Suprapubic skin (tissue), 4 donors: ENCODE data around the gene AMBRA1. TPM values are rescaled to one million over a fixed set of nuclear protein-coding genes. Genes with fewer than 3 reads are reported as not detected.

ENCODE experiments used
- DNase-seq, 2 donors: peaks; one replicate each; pipeline ENCODE4 v3.0.0-alpha.2; 2019; ENCODE audit warnings: low spot score in 2 of 2
- H3K27ac ChIP-seq: fragments of 200-600 bp; sonication (generic); one replicate; pipeline ENCODE4 v1.5.1; 2019
- H3K27me3 ChIP-seq: fragments of 200-600 bp; sonication (generic); one replicate; pipeline ENCODE4 v1.5.1; 2019
- H3K36me3 ChIP-seq: fragments of 200-600 bp; sonication (generic); one replicate; pipeline ENCODE4 v1.5.1; 2019
- H3K4me1 ChIP-seq: fragments of 200-600 bp; sonication (generic); one replicate; pipeline ENCODE4 v1.5.1; 2019
- H3K4me3 ChIP-seq: fragments of 200-600 bp; sonication (generic); one replicate; pipeline ENCODE4 v1.5.1; 2019; ENCODE audit warnings: mild to moderate bottlenecking
- H3K9me3 ChIP-seq: fragments of 200-600 bp; sonication (generic); one replicate; pipeline ENCODE4 v1.5.1; 2019
- EP300 ChIP-seq: sonication (generic); formaldehyde crosslinking; IDR thresholded peaks from one replicate; pipeline ENCODE4 v1.6.1; 2017; ENCODE audit warnings: antibody characterized with exemption
- POLR2A ChIP-seq, 2 donors: fragments of 450-650 bp; IDR thresholded peaks; one replicate each; pipeline ENCODE4 v1.6.1; 2017; ENCODE audit warnings: antibody characterized with exemption in 2 of 2, mild to moderate bottlenecking in 2 of 2, moderate library complexity in 2 of 2
- POLR2AphosphoS5 ChIP-seq, 3 donors: sonication (generic); formaldehyde crosslinking; IDR thresholded peaks; one replicate each; pipeline ENCODE4 v1.6.1; 2017; ENCODE audit warnings: antibody characterized with exemption in 3 of 3
- WGBS: methylation state at CpG from one replicate; pipeline ENCODE4 v1.1.5; 2018; 5-methylcytosine and 5-hydroxymethylcytosine counted together
- total RNA-seq, 4 donors: library from RNA; depleted of rRNA; stranded (reverse); fragments of >200 nt; gene quantifications; one replicate each; pipeline ENCODE4 v1.1.0, GENCODE V29; 2016
- TF ChIP-seq, protein P1 (sequence below), 2 donors: fragments of 200-600 bp in 1 of 2; fragments of 450-650 bp in 1 of 2; sonication (generic) in 1 of 2; IDR thresholded peaks; one replicate each; pipeline ENCODE4 v1.5.1; 2016 to 2019; ENCODE audit warnings: antibody characterized with exemption in 2 of 2, mild to moderate bottlenecking in 1 of 2, moderate library complexity in 1 of 2

The AMBRA1 gene
- total RNA-seq, 4 donors from 2014 or later: 38.6 to 63.2 (median 45.6) TPM

DNA sequence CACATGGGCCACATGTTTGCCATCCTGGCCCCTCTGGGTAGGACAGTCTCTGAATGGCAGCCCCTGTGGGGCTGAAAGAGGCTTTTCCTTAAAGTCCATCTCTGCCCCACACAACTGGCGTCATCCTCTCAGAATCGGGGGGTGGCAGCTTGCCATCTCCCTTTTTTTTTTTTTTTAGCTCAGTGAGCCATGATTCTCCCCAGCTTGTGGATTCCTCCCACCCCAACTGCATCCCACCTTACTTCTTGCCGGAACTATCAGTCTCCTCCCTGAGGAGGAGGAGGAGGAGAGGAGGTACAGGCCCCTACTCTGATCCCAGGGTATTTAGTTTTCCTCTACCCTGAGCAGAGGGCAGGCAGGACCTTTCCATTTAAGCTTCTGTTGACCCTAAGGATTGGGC lies 243.1 kb downstream of the AMBRA1 start:
- WGBS: 49% methylated on average over 3 of the region's 3 CpGs
- DNase-seq: no peak

DNA sequence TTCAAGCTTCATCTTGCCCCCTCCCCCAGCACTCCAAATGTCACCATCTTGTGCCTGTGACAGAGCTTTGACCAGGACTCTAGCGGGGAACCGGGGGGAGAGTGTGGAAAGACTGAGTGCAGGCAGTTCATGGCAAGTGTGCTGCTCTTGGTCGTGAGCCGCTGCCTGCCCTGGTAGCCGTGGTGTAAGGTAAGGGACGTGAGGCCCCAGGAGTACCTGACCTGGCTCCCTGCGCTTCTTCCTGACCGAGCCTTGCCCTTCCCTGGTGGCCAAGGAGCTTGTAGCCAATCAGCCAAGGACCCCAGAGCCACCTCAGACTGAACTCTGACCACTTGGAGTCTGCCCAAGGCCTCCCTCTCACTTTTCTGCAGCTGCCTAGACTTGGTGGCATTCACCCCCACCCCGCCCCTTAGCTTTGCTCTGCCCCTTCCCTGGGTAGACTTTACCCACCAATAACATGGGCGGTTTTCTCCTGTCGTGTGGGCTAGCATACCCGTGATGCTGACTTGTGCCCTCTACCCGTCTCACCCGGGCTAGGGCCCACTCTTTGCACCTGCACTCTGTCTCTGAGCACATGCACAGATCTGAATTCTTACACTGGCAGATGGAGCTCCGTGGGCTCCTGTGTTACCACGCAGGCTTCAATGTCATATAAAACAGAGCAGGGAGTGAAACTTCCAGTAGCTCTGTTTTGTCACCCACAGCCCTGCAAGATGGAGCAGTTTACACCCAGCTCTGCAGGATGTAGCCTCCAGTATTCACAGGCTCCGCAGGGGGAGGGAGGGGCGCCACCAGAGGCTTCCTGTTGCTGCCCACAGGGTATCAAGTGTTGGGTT lies 245.0 kb downstream of the AMBRA1 start:
- Histone ChIP-seq H3K36me3 (no peaks in the 10 kb centered on the region), H3K9me3 (no peaks in the 10 kb centered on the region), H3K4me1 (peaks cover 87% of the 10 kb centered on the region), H3K27me3 (no peaks in the 10 kb centered on the region), H3K27ac (peak overlapping the region; percentile 34), H3K4me3 (peak overlapping the region; percentile 94)
- DNase-seq: no peak
- WGBS: 67% methylated on average over 8 of the region's 18 CpGs
- TF ChIP-seq POLR2A (IDR thresholded peaks at IDR 0.05) (no peak), EP300 (no peak), POLR2AphosphoS5 (IDR thresholded peaks at IDR 0.05) (no peak)
- TF ChIP-seq, protein P1, sequence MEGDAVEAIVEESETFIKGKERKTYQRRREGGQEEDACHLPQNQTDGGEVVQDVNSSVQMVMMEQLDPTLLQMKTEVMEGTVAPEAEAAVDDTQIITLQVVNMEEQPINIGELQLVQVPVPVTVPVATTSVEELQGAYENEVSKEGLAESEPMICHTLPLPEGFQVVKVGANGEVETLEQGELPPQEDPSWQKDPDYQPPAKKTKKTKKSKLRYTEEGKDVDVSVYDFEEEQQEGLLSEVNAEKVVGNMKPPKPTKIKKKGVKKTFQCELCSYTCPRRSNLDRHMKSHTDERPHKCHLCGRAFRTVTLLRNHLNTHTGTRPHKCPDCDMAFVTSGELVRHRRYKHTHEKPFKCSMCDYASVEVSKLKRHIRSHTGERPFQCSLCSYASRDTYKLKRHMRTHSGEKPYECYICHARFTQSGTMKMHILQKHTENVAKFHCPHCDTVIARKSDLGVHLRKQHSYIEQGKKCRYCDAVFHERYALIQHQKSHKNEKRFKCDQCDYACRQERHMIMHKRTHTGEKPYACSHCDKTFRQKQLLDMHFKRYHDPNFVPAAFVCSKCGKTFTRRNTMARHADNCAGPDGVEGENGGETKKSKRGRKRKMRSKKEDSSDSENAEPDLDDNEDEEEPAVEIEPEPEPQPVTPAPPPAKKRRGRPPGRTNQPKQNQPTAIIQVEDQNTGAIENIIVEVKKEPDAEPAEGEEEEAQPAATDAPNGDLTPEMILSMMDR (IDR thresholded peaks at IDR 0.05): no peak

More for the DNA sequence above, 243.1 kb downstream of the AMBRA1 start:
- Histone ChIP-seq H3K27me3 (no peaks in the 10 kb centered on the region), H3K4me3 (no peak overlapping the region), H3K4me1 (peaks cover 76% of the 10 kb centered on the region), H3K9me3 (no peaks in the 10 kb centered on the region), H3K27ac (peak overlapping the region; percentile 69), H3K36me3 (no peaks in the 10 kb centered on the region)
- no peak for TF ChIP-seq POLR2A (IDR thresholded peaks at IDR 0.05)
- no peak for TF ChIP-seq EP300
- TF ChIP-seq, protein P1 (IDR thresholded peaks at IDR 0.05): no peak
- TF ChIP-seq POLR2AphosphoS5 (IDR thresholded peaks at IDR 0.05): no peak

DNA sequence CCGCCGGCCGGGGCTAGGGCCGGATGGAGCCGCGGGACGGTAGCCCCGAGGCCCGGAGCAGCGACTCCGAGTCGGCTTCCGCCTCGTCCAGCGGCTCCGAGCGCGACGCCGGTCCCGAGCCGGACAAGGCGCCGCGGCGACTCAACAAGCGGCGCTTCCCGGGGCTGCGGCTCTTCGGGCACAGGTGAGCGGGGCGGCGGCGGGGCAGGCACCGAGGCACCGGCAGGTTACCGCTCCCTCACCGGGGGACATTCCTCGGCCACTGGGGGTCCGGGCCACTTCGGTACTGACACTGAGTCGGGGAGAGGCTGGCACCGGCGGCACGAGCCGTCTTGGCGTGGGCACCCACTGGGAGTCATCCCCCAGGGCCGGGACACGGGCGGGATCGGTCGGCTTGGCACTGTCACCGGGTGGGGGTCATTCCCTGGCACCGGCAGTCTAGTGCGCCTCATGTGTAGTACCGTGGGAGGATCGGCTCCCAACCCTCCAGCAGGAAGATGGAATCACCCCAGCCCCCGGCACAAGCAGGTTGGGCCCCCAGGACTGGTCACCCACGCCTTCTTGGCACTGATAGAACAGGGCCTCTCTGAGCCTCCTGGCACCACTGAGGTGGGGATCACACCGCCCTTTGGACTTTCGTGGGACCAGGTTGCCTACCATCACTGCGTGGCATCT lies 246.0 kb downstream of the AMBRA1 start:
- TF ChIP-seq POLR2AphosphoS5 (IDR thresholded peaks at IDR 0.05) (no peak), POLR2A (IDR thresholded peaks at IDR 0.05) (no peak), EP300 (no peak)
- TF ChIP-seq, protein P1 (IDR thresholded peaks at IDR 0.05): no peak
- H3K4me1 ChIP-seq: peaks cover 77% of the 10 kb centered on the region

DNA sequence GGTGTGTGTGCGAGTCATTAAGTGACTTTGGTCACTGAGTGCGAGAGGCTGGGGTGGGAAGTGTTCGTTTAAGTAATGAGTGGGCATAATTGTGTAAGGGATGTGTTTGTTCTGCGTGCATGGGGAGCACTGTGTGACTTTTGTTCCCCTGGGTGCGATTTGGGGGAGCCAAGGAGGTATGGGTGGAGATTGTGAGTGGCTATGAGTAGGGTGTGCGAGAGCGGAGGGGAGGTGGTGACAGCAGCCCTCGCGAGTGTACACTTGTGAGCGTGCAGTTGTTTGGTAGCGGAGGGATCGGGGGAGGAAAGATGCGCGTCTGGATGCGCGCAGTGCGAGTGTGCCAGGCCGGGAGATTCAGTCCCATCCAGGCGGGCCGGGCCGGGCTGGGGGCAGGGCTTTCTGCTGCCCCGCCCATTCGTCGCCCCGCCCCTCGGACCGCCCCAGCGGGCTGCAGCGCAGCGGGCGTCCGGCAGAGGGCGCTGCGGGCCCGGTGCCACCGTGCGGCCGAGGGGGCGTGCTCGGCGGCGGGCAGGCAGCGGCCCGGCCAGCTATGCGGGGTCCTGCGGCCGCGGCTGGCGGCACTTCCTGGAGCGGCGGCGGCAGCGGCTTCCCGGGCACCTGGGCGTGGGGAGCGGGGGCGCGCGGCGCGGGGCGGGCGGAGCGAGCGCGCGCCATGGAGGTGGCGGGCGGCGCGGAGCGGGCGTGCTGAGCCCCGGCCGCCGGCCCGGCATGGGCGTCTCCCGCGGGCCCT lies 246.8 kb downstream of the AMBRA1 start, which contains the start of gene DGKZ:
Gene DGKZ (plus strand): TSS at position 578 of the 751 bp plus-strand sequence. CDS start 197 bp downstream, outside the sequence.
- no peaks in the 10 kb centered on the region for H3K36me3 ChIP-seq
- peaks cover 70% of the 10 kb centered on the region for H3K4me1 ChIP-seq
- H3K27me3 ChIP-seq: no peaks in the 10 kb centered on the region
- H3K4me3 ChIP-seq: peak within 1 kb of the TSS; percentile 94
- H3K9me3 ChIP-seq: no peaks in the 10 kb centered on the region
- TF ChIP-seq POLR2A (IDR thresholded peaks at IDR 0.05) (no peak), POLR2AphosphoS5 (IDR thresholded peaks at IDR 0.05) (no peak), EP300 (no peak)
- TF ChIP-seq, protein P1 (IDR thresholded peaks at IDR 0.05): peak; percentile 96 to 97
- WGBS: 12% methylated on average over 17 of the region's 80 CpGs
- H3K27ac ChIP-seq: peak within 1 kb of the TSS; percentile 79
- peak; percentile 88 to 89 for DNase-seq

More for the DNA sequence above, 246.0 kb downstream of the AMBRA1 start:
- H3K9me3 ChIP-seq: no peaks in the 10 kb centered on the region
- peak overlapping the region; percentile 94 for H3K4me3 ChIP-seq
- DNase-seq: peak in 1 of 2 donors; percentile 82
- no peaks in the 10 kb centered on the region for H3K27me3 ChIP-seq
- peak overlapping the region; percentile 79 for H3K27ac ChIP-seq
- 22% methylated on average over 24 of the region's 63 CpGs for WGBS
- H3K36me3 ChIP-seq: no peaks in the 10 kb centered on the region

Other genes with a start within 250 kb of the AMBRA1 start
- gene DGKZ, start 246.6 kb downstream of the AMBRA1 start, total RNA-seq: 10 to 100 TPM; 60.5 to 91.0 (median 73.4) TPM
- gene MDK, start 212.4 kb downstream of the AMBRA1 start, total RNA-seq: 10 to 100 TPM in 3 of 4 donors, 1 to 10 TPM in 1; 9.1 to 22.6 (median 13.9) TPM
- 1 to 10 TPM in 3 of 4 donors, under 1 TPM in 1; 0.80 to 3.0 (median 2.6) TPM for gene CHRM4, start 202.2 kb downstream of the AMBRA1 start, total RNA-seq
- 1 to 10 TPM; 2.8 to 5.6 (median 3.5) TPM for gene HARBI1, start 23.2 kb upstream of the AMBRA1 start, total RNA-seq
- gene ATG13, start 23.5 kb upstream of the AMBRA1 start, total RNA-seq: 10 to 100 TPM; 68.8 to 94.3 (median 90.2) TPM
- 10 to 100 TPM; 53.7 to 72.5 (median 68.5) TPM for gene ARHGAP1, start 106.6 kb upstream of the AMBRA1 start, total RNA-seq
- 10 to 100 TPM; 11.6 to 25.6 (median 13.7) TPM for gene ZNF408, start 107.0 kb upstream of the AMBRA1 start, total RNA-seq
- 1 to 10 TPM in 1 of 4 donors, not detected in 3; 1.6 TPM for gene F2, start 125.2 kb upstream of the AMBRA1 start, total RNA-seq